GM12891 (cell line): ENCODE measurements around the gene TBC1D22A.

ENCODE experiments used
- PAX5 ChIP-seq: IDR thresholded peaks from 2 replicates; pipeline ENCODE4 v1.6.1; 2011; ENCODE audit warnings: low read length, moderate library complexity, mild to moderate bottlenecking; ENCODE audit not compliant: insufficient read depth, severe bottlenecking
- POLR2A ChIP-seq: IDR thresholded peaks from 2 replicates; pipeline ENCODE4 v1.6.1; 2011; ENCODE audit warnings: low read depth, low read length, control low read depth
- POU2F2 ChIP-seq: IDR thresholded peaks from 2 replicates; pipeline ENCODE4 v1.6.1; 2011; ENCODE audit warnings: low read depth, mild to moderate bottlenecking, control low read depth, low read length, moderate library complexity

- TF ChIP-seq POLR2A (no peak), POU2F2 (no peak), PAX5 (no peak)
Measured at GRCh38 chr22:47018010-47018910, 255.8 kb downstream of the TBC1D22A start.
